ENCODE results near the gene WNK1.
"Not testable (repeated sequence)": the region's sequence is repeated elsewhere in the genome, so short reads cannot be mapped to it uniquely, and the experiment has no call there.

Gene WNK1

DNA sequence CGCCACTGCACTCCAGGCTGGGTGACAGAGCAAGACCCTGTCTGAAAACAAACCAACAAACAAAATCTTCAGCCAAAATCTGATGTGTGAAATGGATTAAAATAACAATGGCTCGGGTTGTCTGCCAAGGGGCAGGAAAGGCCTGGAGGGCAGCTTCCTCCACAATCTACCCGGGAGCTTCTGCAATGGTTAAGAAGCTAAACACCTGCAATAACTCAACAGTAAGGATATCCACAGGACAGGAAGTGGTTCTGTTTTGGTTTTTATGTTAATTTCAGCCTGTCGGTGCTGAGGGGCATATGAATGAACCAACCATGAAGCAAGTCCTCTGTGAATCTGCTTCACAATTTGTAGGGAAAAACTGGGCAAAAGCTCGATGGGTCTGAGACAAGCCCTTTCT is 162.7 kb downstream of the WNK1 start:
- no peak for DNase-seq

DNA sequence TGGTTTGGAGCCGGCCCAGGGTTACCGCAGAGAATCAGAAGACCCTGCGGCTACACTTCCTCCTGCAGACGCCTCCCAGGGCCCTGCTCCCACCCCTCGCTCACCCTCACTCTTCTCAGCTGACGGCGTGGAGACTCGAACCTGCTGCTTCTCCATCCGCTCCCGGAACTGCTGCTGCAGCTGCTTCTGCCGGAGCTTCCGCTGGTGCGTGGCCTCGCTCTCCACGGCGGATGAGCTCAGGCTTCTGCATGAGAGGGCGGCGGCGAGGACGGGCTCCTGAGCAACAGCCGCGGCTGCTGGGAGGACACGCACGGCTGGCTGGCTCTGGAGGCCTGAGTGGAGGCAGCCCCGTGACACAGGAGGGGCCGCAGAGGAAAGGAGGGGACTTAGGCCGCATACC is 163.9 kb downstream of the WNK1 start:
- DNase-seq, result no peak

DNA sequence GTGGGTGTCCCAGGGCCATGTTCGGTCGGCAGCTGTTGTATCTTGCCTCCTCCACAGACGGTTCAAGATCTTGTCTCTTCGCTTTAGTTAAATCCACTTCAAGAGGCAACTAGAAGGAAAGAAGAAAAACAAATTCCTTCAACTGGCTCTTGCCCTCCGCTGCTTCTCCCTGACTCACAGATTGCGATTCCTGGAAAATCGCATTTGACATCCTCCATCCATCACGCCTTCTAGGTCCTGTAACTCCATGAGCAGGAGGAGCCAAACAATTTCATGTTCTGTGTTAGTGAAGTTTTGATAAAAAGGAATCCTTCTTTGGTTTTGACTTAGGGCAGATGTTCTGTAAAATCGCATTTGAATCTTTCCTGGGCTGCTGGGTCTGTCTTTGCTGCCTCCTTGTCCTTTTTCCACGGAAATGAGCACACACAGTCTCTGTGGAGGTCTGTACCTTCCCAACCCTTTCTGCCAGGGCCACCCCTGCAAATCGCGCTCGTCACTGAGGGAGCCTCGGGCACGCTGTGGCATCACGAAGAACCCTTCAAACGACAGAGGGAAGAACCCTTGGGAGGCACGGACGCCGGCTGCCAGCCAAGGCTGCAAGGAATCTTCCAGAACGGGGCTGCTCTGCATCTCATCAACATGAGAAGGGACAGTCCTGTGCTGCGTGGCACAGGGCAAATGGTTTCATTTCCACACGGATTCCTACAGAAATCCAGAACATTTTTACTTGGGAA is 164.5 kb downstream of the WNK1 start:
- DNase-seq, result no peak

DNA sequence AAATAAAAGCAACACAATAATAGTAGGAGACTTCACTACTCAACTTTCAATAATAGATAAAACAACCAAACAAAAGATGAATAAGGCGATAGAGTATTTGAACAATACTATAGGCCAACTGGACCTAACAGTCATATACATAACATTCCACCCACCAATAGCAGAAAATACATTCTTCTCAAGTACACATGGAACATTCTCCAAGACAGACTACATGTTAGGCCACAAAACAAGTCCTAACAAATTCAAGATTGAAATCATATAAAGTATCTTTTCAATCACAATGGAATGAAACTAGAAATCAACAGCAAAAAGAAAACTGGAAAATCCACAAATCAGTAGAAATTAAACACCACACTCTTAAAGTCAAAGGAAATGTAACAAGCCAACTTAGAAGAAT is 168.3 kb downstream of the WNK1 start:
- DNase-seq, result no peak

DNA sequence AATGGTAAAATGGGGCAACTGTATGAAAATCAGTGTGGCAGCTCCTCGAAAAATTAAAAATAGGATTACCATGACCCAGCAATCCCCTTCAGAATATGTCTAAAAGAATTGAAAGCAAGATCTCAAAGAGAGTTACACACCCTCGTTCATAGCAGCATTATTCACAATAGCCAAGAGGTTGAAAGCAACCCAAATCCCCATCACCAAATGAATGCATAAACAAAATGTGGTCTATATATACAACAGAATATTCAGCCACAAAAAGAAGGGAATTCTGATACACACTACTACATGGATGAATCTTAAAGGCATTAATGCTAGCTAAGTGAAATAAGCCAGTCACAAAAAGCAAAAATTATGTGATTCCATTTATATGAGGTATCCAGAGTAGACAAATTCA is 169.9 kb downstream of the WNK1 start:
- DNase-seq, result no peak

DNA sequence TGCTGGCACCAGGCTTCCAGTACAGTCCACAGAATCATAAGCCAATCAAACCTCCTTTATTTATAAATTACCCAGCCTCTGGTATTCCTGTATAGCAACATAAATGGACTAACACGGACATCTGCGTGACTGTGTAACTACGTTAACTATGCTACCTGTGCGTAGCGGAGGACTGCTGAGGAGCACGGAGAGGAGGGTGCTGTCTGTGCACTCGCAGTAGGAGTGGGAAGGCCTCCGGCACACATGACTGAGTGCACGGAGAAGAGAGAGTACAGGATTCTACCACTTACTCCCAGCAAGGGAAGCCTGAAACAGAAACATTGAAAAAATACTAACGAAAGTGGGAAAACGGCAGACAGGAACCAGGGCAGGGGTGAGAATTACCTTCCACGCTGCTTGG is 174.3 kb downstream of the WNK1 start:
- DNase-seq, result no peak

DNA sequence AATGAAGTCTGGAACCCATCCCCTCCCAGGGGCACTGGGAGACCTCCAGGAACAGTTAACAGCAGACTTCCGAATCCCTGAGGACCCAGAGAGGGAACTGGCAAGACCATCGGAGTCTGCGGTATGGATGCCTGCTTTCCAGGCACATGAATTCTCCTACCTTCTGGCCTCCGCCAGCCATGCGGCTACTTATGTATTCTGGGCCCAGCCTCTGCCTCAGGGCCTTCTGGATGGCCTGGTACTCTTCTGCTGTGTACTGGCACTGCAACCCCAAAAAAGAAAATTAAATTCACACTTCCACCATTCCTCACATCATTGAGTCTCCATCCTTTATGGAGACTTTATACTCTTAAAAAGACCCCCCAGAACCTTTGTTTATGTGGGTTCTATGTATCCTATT is 178.7 kb downstream of the WNK1 start:
- DNase-seq, result no peak

DNA sequence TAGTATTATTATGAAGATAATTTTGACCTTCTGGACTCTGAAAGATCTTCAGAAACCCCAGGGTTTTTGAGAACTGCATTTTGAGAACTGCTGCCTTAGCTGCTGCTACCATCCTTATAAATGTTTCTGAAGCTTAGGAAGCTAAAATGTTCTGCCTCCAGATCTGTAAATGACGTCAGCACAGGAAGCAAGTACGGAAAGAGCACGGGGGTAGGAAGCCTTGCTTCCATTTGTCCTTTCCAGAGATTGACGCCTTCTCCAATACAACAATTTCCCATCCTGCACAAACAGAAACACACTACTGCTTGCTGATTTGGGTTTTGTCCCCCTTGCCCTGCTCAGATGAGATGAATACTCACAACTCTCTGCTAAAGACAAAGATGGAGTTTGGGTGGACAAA is 179.2 kb downstream of the WNK1 start:
- DNase-seq, result no peak

DNA sequence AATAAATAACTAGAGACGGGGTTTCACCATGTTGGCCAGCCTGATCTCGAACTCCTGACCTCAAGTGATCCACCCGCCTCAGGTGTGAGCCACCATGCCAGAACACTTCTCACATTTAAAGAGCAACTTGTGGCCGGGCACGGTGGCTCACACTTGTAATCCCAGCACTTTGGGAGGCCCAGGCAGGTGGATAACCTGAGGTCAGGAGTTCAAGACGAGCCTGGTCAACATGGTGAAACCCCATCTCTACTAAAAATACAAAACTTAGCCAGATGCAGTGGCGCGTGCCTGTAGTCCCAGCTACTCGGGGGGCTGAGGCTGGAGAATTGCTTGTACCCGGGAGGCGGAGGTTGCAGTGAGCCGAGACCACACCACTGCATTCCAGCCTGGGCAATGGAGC is 183.5 kb downstream of the WNK1 start:
- DNase-seq, result not testable (repeated sequence)

DNA sequence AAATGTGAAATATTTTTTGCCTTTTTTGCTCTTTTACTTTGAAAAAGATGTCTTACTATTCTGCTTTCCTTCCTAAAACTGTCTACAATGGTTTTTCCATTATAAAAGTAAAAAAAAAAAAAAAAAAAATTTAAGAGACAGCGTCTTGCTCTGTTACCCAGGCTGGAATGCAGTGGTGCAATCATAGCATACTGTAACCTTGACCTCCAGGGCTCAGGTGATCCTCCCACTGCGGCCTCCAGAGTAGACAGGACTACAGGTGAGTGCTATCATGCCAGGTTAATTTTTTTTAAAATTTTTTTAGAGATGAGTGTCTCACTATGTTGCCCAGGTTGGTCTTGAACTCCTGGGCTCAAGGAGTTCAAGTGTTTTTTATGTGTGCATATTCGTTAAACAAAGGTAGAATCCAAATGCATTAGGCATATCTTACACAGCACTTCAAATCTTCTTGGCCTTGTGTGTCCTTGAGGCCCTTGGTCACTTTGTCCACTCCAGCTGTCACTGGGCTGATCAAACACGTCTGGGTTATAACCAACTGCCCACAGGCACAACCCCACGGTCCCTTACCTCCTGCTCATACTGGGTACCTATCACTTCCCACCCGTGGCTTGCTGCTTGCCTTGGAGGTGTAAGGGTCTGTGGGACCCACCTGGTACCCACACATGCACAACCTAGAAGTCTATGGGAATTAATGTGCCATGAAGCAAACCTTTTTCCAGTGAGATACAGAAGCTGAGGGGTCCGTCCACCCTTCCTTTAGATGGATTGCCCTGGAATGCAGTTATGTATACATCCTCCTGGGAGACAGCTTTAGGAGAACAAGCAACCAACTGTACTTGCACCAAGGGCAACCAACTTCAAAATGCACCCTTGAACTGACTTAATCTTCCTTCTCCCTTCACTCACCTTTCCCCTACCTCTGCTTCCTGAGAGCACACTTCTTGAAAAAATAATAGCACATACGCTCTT is 184.3 kb downstream of the WNK1 start:
- no peak for DNase-seq

DNA sequence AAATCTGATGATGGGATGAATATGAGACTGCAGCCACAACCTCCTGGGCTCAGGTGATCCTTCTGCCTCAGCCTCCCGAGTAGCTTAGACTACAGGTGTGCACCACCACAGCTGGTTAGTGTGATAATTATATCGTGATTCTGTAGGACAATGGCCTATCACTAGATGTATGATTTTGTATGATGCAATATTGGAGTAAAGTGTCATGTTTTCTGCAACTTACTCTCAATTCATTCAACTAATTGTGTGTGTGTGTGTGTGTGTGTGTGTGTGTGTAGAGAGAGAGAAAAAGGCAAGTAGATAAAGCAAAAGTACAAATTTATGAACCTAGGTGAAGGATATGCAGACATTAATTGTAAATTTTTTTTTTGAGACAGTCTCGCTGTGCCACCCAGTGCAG is 186.4 kb downstream of the WNK1 start:
- DNase-seq, result no peak

DNA sequence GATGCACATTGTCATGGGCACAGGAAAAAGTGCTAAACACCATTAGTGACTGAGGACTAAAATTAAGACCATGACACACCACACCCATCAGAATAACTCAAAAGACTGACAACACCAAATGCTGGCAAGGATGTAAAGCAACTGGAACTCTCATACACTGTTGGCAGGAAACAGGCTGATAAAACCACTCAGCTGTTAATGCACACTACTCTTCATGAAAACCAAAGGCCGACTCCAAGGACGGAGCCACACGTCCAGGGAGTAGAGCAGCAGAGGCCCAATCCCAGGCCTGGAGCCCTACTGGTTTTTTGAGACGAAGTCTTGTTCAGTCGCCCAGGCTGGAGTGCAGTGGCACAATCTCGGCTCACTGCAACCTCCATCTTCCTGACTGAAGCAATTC is 190.7 kb downstream of the WNK1 start:
- no peak for DNase-seq

DNA sequence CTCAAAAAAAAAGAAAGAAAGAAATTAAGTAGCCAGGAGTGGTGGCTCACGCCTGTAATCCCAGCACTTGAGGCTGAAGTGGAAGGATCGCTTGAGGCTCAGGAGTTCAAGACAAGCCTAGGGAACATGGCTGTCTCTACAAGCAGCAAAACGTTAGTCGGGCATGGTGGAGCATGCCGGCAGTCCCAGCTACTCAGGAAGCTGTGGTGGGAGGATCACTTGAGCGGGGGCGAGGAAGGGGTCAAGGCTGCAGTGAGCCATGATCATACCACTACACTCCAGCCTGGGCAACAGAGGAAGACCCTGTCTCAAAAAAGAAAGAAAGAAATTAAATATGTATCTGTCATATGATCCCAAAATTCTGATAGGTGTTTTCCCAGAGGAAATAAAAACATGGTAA is 191.8 kb downstream of the WNK1 start:
- no peak for DNase-seq

DNA sequence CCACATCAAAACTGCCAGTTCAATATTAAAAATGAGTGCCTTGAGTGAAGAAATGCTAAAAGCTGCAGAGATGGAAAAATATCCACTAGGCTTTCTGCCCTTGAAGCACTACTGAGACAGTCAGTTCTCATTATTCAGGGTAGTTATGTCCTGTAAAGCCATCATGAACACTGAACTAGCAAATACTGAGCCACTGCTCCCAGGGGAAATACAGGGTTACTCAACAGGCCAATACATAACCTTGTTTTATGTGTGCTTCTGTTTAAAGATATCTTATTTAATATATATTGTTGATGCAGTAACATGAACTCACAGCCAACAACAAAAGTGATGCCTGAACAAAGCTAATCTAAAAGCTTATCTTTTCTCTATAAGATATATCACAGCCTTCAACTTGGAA is 193.8 kb downstream of the WNK1 start:
- no peak for DNase-seq

DNA sequence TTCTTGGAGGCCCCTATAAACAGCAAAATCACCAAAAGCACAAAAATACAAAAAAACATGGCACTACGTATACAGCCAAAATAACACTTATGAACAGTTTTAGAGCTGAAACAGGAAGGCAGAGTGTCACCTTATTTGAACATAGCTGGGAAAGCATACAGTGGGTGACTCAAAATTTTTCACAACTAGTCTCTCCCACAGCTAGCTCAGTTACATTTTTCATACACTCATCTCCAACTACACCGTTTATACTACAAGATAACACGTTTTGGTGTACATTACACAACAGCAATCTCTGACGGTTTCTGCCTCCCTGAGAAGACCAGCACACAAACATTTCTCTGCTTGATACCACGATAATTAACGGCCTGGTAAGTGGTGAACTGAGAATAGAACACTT is 194.3 kb downstream of the WNK1 start:
- no peak for DNase-seq

DNA sequence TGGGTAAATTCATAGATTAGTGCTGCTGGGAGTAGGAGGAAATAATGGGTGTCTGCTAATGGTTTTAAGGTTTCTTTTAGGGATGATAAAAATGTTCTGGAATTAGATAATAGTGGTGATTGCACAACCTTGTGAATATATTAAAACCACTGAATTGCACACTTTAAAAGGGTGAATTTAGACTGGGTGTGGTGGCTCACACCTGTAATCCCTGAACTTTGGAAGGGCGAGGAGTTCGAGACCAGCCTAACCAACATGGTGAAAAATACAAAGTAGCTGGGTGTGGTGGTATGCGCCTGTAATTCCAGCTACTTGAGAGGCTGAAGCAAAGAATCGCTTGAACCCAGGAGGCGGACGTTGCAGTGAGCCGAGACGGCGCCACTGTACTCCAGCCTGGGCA is 195.9 kb downstream of the WNK1 start:
- no peak for DNase-seq

DNA sequence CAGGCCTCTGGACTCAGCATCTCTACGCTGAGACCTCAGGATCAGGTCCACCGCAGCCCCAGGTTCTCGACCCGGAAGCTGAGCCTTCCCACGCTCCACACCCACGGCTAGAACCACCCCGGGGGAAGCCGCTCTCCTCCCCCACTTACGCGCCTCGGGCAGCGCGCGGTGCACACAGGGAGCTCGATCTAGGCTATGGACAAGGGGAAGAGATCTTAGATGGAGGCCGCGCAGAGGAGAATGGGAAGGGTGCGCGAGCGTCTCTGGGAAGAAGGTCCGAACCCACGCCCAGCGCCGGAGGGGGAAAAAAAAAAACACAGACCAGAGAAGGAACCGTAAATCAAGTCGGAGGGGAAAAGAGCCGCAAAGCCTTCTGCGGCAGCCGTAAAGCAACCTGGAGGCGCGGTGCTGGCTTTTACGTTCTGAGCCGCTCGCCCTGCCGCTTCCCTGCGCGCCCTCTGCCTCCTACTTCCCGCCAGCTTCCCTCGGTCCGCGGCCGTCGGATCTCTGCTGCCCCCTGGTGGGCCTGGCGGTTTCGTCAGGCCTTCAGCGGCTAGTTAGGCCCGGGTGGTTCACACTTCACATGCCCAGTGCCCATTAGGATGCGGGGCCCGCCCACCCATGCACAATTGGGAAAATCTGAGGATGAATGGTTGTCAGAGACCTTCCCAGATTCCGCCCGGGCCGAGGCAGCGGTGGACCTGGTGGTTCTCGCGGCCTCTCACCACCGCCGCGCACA is 197.2 kb downstream of the WNK1 start, which contains the start of gene RAD52:
TSS of gene RAD52 (minus strand) at position 242 of the 739 bp plus-strand sequence. CDS start 16,636 bp downstream, outside the sequence.
- peak; percentile 100 for DNase-seq

DNA sequence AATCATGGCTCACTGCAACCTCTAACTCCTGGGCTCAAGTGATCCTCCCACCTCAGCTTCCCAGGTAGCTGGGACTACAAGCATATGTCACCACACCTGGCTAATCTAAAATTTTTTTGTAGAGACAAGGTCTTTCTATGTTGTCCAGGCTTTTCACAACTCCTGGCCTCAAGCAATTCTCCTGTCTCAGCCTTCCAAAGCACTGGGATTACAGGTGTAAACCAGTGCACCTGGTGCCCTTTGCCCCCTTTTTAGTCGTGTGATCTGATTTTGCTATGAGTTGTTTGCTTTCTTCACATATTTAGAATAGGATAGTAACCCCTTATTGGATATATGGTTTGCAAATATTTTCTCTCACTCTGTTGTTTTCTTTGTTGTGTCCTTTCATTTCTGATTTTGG is 198.8 kb downstream of the WNK1 start:
- DNase-seq, result peak; percentile 74

DNA sequence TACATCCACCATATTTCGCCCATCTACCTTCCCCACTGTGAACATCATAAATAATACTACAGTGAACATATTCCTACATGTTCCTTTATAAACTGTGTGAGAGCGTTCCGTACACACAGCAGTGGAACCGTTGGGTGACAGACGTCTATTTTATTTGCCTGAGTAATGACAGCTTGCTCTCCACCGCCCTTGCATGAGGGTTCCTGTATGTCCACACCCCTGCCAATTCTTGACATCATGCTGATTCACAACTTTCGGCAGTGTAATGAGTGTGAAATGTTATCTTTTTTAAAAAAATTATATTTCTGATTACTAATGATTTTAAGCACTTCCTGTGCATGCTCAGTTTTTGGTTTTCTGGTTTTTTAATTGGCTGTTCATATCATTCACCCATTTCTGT is 201.4 kb downstream of the WNK1 start:
- peak; percentile 59 for DNase-seq

DNA sequence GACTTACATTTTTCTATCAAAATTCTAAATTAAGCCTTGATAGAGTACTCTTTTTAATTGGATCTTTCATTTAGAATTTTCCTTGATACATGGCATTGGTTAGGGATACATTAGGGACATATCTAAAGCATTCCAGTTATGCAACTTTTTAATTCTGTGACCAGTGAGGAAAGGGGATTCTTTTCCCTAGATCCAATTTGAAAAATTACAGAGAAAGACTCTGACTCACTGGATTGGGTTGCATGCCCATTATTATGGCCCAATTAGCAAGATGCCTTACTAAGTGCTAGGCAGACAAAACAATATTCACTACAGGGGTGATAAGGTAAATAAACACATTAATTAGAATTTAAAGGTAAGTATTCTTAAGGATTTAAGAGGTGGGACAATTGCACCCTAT is 202.4 kb downstream of the WNK1 start:
- DNase-seq, result no peak

DNA sequence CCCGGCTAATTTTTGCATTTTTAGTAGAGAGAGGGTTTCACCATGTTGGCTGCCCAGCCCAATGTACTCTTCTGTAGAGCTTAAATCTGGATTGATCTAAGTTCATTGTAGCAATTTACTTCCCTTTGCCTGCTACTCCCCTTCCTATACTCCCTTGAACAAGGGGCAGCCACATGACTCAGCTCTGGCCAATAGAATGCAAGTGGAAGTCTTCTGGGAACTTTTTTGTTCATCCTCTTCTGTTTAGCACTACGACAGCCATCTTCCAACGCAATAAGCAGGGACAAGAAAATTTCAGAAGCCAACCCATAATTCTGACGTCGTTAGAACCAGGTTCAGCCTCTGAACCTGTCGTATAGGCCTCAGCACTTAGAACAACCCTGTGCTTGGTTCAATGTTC is 203.6 kb downstream of the WNK1 start:
- no peak for DNase-seq

DNA sequence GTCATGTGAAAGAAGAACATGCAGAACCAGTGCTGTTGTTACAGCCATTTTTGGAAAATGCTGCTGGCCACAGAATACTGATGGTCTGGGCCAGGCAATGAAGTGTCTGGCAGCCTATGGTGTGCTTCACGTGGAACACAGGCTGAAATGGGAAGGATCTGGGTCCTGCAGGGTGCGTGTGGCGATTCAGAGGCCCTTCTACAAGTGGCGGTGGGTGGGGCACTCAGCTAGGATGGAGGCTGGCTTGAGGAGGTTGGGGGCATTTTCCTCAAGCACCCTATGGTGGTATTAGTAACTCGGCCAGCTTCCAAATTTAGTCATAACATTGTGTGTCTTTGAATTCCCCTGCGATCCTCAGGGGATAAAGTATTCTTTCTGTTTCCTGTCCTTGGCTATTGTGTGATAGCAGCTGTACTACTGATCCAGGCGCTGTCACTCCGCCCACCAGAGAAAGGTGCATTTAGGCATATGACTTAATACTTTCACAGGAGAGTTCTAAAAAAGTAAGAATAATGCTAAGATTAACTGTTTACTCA is 206.3 kb downstream of the WNK1 start:
- DNase-seq, result no peak

Measured in DMS53 (cell line).